Measurements from ENCODE around the gene FRYL.

GRCh38 chr4:48668254-48669017 lies 111.6 kb downstream of the FRYL start:
- TF ChIP-seq CTCF (IDR thresholded peaks at IDR 0.05 in 4 of 5, conservative IDR thresholded peaks at IDR 0.05 in 1 of 5) (no peak), POLR2A (IDR thresholded peaks at IDR 0.05) (no peak)
